ENCODE data around the gene LHCGR.

DNA sequence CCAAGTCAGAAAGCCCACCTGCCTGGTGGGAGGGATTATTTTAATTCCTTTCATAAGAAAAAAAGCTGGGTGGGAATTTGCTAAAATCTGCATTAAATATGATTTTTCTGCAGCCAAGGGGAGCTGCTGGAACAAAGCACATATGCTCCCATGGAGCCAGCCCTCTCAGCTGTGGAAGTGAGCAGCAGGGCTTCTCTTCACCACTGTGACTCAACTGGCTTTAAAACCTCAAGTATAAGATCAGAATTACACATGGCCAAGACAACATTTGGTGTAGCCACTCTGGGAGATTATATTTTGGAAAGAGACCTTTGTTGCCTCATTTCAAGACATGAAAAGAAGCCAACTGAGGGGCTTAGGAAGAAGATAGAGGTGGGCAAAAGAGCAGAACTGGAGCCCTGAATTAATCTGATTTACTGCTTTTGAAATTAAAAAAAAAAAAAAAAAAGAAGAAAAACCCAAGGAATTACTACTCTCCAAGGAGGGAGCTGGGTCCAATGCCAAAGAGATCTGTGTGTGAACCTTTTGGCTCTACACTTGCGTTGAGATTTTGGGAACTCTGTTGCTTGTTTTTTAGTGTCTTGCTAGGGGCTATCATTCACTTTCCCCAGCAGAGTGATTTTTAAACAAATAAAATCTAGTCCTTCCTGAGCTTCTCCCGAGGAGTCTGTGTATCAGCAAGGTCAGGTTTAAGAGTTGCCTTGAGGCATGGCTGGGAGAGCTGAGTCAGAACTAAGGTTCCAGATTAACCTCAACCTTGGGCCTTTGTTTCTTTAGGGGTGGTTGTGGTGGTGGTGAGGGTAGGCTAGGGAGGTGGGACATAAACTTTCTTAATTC lies 6.0 kb downstream of the LHCGR start:
- TF ChIP-seq, protein P1, sequence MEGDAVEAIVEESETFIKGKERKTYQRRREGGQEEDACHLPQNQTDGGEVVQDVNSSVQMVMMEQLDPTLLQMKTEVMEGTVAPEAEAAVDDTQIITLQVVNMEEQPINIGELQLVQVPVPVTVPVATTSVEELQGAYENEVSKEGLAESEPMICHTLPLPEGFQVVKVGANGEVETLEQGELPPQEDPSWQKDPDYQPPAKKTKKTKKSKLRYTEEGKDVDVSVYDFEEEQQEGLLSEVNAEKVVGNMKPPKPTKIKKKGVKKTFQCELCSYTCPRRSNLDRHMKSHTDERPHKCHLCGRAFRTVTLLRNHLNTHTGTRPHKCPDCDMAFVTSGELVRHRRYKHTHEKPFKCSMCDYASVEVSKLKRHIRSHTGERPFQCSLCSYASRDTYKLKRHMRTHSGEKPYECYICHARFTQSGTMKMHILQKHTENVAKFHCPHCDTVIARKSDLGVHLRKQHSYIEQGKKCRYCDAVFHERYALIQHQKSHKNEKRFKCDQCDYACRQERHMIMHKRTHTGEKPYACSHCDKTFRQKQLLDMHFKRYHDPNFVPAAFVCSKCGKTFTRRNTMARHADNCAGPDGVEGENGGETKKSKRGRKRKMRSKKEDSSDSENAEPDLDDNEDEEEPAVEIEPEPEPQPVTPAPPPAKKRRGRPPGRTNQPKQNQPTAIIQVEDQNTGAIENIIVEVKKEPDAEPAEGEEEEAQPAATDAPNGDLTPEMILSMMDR (conservative IDR thresholded peaks at IDR 0.05; ENCODE audit: low read length) = no peak
- no peak for TF ChIP-seq EZH2phosphoT487 (IDR thresholded peaks at IDR 0.05; ENCODE audit: borderline replicate concordance, low read depth, low read length)
